HCT116 (cell line): ENCODE data around the gene ARID5B. TPM values are rescaled to one million over a fixed set of nuclear protein-coding genes. Genes with fewer than 3 reads are reported as not detected.

Experiments used
- ATAC-seq: fragments of 200-7000 bp; cut with Tn5 transposase; 2 replicates; pipeline ENCODE4 v1.9.1; 2020; ENCODE audit warnings: mild to moderate bottlenecking, moderate library complexity
- BruUV-seq: library from RNA; stranded (reverse); fragments of 400-500 nt; replicated peaks from 2 replicates; lab custom pipeline; 2021; lab: Mats Ljungman, UMichigan
- CTCF ChIA-PET: fragments of 300-600 bp; sonication (Branson Sonifier 250); formaldehyde crosslinking; loops from one replicate; lab custom pipeline; 2021; ENCODE audit warnings: antibody characterized with exemption; lab: Charles Lee
- POLR2A ChIA-PET: fragments of 300-600, 350-600 bp; sonication (Branson Sonifier 250); formaldehyde crosslinking; loops from one replicate; lab custom pipeline; 2021; ENCODE audit warnings: antibody characterized with exemption; lab: Charles Lee
- RAD21 ChIA-PET, 2 experiments: fragments of 300-600 bp; sonication (Branson Sonifier 250); formaldehyde crosslinking; loops; one replicate each; lab custom pipeline; 2023; ENCODE audit warnings: low total read pairs in 2 of 2; ENCODE audit not compliant: uncharacterized antibody in 2 of 2, unreplicated experiment in 2 of 2, low non-redundant PET in 1 of 2; lab: Charles Lee
- DNase-seq: peaks from one replicate; pipeline ENCODE4 v3.0.0-alpha.2; 2010; ENCODE audit warnings: low read depth, low spot score
- H2AFZ ChIP-seq: fragments of 200-600 bp; shearing (Covaris generic), sonication (generic); 2 replicates; pipeline ENCODE4 v1.6.1; 2017; ENCODE audit warnings: low read depth, mixed run types, mixed read lengths, antibody characterized with exemption, low read length; ENCODE audit not compliant: poor library complexity, severe bottlenecking
- H3K27ac ChIP-seq: 2 replicates; pipeline ENCODE4 v1.5.1; 2012; ENCODE audit warnings: low read depth, low read length
- H3K27me3 ChIP-seq: fragments of 200-600 bp; sonication (generic); 2 replicates; pipeline ENCODE4 v1.6.1; 2016; ENCODE audit warnings: mixed run types, low read length, mixed read lengths; ENCODE audit not compliant: insufficient read depth
- H3K36me3 ChIP-seq, 2 experiments: fragments of 200-500 bp in 1 of 2; fragments of 200-600 bp in 1 of 2; sonication (Bioruptor generic) in 1 of 2; sonication (generic) in 1 of 2; 2 replicates each; pipeline versions ENCODE4 v1.5.1 to v1.6.1; 2014 to 2016; ENCODE audit warnings: low read length in 2 of 2, inconsistent platforms in 1 of 2, mixed read lengths in 1 of 2, mixed run types in 1 of 2; ENCODE audit not compliant: insufficient read depth in 2 of 2, control insufficient read depth in 1 of 2
- H3K4me1 ChIP-seq, 2 experiments: fragments of 200-600 bp in 1 of 2; sonication (generic) in 1 of 2; 2 replicates each; pipeline versions ENCODE4 v1.5.1 to v1.6.1; 2012 to 2017; ENCODE audit warnings: low read length in 2 of 2, inconsistent platforms in 1 of 2, mild to moderate bottlenecking in 1 of 2, mixed read lengths in 1 of 2, mixed run types in 1 of 2, moderate library complexity in 1 of 2; ENCODE audit not compliant: insufficient read depth in 2 of 2, control insufficient read depth in 1 of 2
- H3K4me2 ChIP-seq: fragments of 200-600 bp; sonication (generic); 2 replicates; pipeline ENCODE4 v1.6.1; 2017; ENCODE audit warnings: mixed run types, low read length, mixed read lengths
- H3K4me3 ChIP-seq, 2 experiments: fragments of 200-600 bp in 1 of 2; sonication (generic) in 1 of 2; replicated peaks in 1 of 2; 2 replicates each; pipeline ENCODE4 v1.5.1; 2011 to 2016; ENCODE audit warnings: low read length in 2 of 2, control low read depth in 1 of 2, low read depth in 1 of 2, mild to moderate bottlenecking in 1 of 2, mixed read lengths in 1 of 2, mixed run types in 1 of 2
- H3K79me2 ChIP-seq: fragments of 200-600 bp; sonication (generic); 2 replicates; pipeline ENCODE4 v1.6.1; 2017; ENCODE audit warnings: mild to moderate bottlenecking, mixed run types, low read length, moderate library complexity, mixed read lengths; ENCODE audit not compliant: insufficient read depth
- H3K9ac ChIP-seq: fragments of 200-600 bp; sonication (generic); 2 replicates; pipeline ENCODE4 v1.6.1; 2016; ENCODE audit warnings: low read length, mixed read lengths
- H3K9me2 ChIP-seq: fragments of 200-600 bp; sonication (generic), shearing (Covaris generic); 2 replicates; pipeline ENCODE4 v1.6.1; 2017; ENCODE audit warnings: mixed run types, mild to moderate bottlenecking, moderate library complexity; ENCODE audit not compliant: insufficient read depth
- H3K9me3 ChIP-seq, 2 experiments: fragments of 200-500 bp in 1 of 2; fragments of 200-600 bp in 1 of 2; sonication (Bioruptor generic) in 1 of 2; sonication (generic) in 1 of 2; 2 replicates each; pipeline ENCODE4 v1.6.1; 2014 to 2017; ENCODE audit warnings: low read length in 2 of 2, mixed read lengths in 2 of 2, inconsistent platforms in 1 of 2, low read depth in 1 of 2, mild to moderate bottlenecking in 1 of 2, mixed run types in 1 of 2, moderate library complexity in 1 of 2; ENCODE audit not compliant: control insufficient read depth in 1 of 2, insufficient read depth in 1 of 2
- H4K20me1 ChIP-seq: fragments of 200-600 bp; sonication (generic), shearing (Covaris generic); 2 replicates; pipeline ENCODE4 v1.6.1; 2017; ENCODE audit warnings: mixed run types, mild to moderate bottlenecking, moderate library complexity; ENCODE audit not compliant: insufficient read depth
- EGR1 ChIP-seq: IDR thresholded peaks from 2 replicates; pipeline ENCODE4 v1.6.1; 2012; ENCODE audit warnings: low read depth
- EZH2 ChIP-seq: fragments of 200-600 bp; sonication (generic); IDR thresholded peaks from 2 replicates; pipeline ENCODE4 v1.6.1; 2017; ENCODE audit warnings: antibody characterized with exemption, mixed run types
- EZH2phosphoT487 ChIP-seq: fragments of 200-600 bp; IDR thresholded peaks from 2 replicates; pipeline ENCODE4 v1.6.1; 2018; ENCODE audit warnings: antibody characterized with exemption, borderline replicate concordance
- JUND ChIP-seq: IDR thresholded peaks from 2 replicates; pipeline ENCODE4 v1.6.1; 2012
- POLR2A ChIP-seq: IDR thresholded peaks from 2 replicates; pipeline ENCODE4 v1.7.0; 2011; ENCODE audit warnings: borderline replicate concordance; ENCODE audit not compliant: insufficient read depth, insufficient read length; ENCODE audit errors: extremely low read depth
- RAD21 ChIP-seq: IDR thresholded peaks from 2 replicates; pipeline ENCODE4 v1.6.1; 2012; ENCODE audit warnings: low read depth, mild to moderate bottlenecking
- SIN3A ChIP-seq: IDR thresholded peaks from 2 replicates; pipeline ENCODE4 v1.6.1; 2012; ENCODE audit warnings: low read depth
- YY1 ChIP-seq: IDR thresholded peaks from 2 replicates; pipeline ENCODE4 v1.6.1; 2011; ENCODE audit warnings: low read length, low read depth, moderate library complexity, mild to moderate bottlenecking; ENCODE audit not compliant: insufficient replicate concordance; ENCODE audit errors: extremely low read depth
- ZFX ChIP-seq: fragments of 450-650 bp; IDR thresholded peaks from 2 replicates; pipeline ENCODE4 v1.6.1; 2017
- ZNF274 ChIP-seq: fragments of 200-500 bp; sonication (Bioruptor generic); IDR thresholded peaks from 2 replicates; pipeline ENCODE4 v1.6.1; 2014; ENCODE audit warnings: mild to moderate bottlenecking, low read depth, low read length, inconsistent platforms
- intact Hi-C: fragments of 100-400 bp; cut with micrococcal nuclease; formaldehyde crosslinking; loops from 2 replicates; pipeline ENCODE4 v1.10.0; 2022
- total RNA-seq: library from RNA; stranded (reverse); gene quantifications from one replicate; pipeline ENCODE4 v1.2.1, GENCODE V29; 2021; ENCODE audit not compliant: unreplicated experiment
- TF ChIP-seq, protein P1 (sequence below): IDR thresholded peaks from 2 replicates; pipeline ENCODE4 v1.6.1; 2012; ENCODE audit warnings: low read depth
- TF ChIP-seq, protein P2 (sequence below), 3 experiments: fragments of 200-600 bp in 1 of 3; sonication (generic) in 1 of 3; IDR thresholded peaks in 2 of 3; conservative IDR thresholded peaks in 1 of 3; 2 replicates each; pipeline ENCODE4 v1.5.1; 2012 to 2017; ENCODE audit warnings: low read depth in 2 of 3, low read length in 2 of 3, antibody characterized with exemption in 1 of 3, borderline replicate concordance in 1 of 3, control low read depth in 1 of 3, mild to moderate bottlenecking in 1 of 3, mixed read lengths in 1 of 3, mixed run types in 1 of 3, moderate library complexity in 1 of 3; ENCODE audit not compliant: insufficient read depth in 1 of 3
- TF ChIP-seq, protein P3 (sequence below): IDR thresholded peaks from 2 replicates; pipeline ENCODE4 v1.6.1; 2011; ENCODE audit warnings: mild to moderate bottlenecking, low read length, moderate library complexity; ENCODE audit not compliant: insufficient replicate concordance; ENCODE audit errors: extremely low read depth

The ARID5B gene
- total RNA-seq, 1 experiment from 2014 or later: 4.7 TPM

DNA sequence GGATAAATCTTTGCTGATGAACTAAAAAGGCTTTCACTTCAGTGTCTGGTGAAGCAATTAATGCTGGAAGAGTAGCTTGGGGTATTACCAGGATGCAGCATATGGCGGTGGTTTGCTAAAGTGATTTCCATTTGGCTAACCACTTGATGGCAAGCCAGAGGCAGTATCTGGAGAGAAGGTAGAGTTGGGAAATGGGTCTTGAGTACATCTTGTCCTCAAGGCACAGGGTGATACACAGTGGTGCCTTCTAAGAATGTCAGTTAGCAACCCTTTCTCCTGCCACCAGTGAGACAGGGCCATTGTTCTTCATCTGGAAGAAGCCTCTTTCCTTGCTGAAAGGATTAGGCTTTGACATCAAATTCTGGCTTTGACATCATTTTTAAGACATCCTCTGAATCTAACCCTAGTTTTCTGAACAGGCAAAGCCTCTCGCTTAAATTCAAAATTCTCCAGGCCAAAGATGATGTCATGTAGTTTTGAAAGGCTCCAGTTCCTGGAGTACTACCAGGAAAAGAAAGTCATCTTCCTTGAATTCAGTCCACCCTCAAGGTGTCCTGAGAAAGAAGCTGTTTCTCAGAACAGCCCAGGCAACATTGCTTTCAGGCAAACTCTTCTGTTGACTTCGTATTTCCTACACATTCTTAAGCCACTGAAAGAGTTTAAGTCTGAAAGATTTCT lies 162.4 kb downstream of the ARID5B start:
- ChIA-PET POLR2A (no interaction called here), CTCF (no interaction called here), RAD21 (interaction anchor here in 1 of 2 experiments (0.7 kb wide), 1 partner anchor 1335 kb away, joined by 3 read pairs; no protein-coding TSS in a partner anchor)
- H4K20me1 ChIP-seq: no peaks in the 10 kb centered on the region
- no peak overlapping the region for H3K4me3 ChIP-seq
- H3K27me3 ChIP-seq: no peaks in the 10 kb centered on the region
- no peak for DNase-seq
- no peak overlapping the region for H2AFZ ChIP-seq
- intact Hi-C loops: no loop called here
- H3K9ac ChIP-seq: no peak overlapping the region
- H3K27ac ChIP-seq: no peak overlapping the region
- no peaks in the 10 kb centered on the region for H3K9me2 ChIP-seq
- H3K4me2 ChIP-seq: no peak overlapping the region
- BruUV-seq: no TSS peak
- H3K79me2 ChIP-seq: no peaks in the 10 kb centered on the region
- TF ChIP-seq SIN3A (no peak), EGR1 (no peak), JUND (no peak), YY1 (no peak), EZH2 (no peak), RAD21 (no peak), ZNF274 (no peak), ZFX (no peak), POLR2A (no peak), EZH2phosphoT487 (no peak)
- TF ChIP-seq, protein P1, sequence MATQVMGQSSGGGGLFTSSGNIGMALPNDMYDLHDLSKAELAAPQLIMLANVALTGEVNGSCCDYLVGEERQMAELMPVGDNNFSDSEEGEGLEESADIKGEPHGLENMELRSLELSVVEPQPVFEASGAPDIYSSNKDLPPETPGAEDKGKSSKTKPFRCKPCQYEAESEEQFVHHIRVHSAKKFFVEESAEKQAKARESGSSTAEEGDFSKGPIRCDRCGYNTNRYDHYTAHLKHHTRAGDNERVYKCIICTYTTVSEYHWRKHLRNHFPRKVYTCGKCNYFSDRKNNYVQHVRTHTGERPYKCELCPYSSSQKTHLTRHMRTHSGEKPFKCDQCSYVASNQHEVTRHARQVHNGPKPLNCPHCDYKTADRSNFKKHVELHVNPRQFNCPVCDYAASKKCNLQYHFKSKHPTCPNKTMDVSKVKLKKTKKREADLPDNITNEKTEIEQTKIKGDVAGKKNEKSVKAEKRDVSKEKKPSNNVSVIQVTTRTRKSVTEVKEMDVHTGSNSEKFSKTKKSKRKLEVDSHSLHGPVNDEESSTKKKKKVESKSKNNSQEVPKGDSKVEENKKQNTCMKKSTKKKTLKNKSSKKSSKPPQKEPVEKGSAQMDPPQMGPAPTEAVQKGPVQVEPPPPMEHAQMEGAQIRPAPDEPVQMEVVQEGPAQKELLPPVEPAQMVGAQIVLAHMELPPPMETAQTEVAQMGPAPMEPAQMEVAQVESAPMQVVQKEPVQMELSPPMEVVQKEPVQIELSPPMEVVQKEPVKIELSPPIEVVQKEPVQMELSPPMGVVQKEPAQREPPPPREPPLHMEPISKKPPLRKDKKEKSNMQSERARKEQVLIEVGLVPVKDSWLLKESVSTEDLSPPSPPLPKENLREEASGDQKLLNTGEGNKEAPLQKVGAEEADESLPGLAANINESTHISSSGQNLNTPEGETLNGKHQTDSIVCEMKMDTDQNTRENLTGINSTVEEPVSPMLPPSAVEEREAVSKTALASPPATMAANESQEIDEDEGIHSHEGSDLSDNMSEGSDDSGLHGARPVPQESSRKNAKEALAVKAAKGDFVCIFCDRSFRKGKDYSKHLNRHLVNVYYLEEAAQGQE: no peak
- TF ChIP-seq, protein P2, sequence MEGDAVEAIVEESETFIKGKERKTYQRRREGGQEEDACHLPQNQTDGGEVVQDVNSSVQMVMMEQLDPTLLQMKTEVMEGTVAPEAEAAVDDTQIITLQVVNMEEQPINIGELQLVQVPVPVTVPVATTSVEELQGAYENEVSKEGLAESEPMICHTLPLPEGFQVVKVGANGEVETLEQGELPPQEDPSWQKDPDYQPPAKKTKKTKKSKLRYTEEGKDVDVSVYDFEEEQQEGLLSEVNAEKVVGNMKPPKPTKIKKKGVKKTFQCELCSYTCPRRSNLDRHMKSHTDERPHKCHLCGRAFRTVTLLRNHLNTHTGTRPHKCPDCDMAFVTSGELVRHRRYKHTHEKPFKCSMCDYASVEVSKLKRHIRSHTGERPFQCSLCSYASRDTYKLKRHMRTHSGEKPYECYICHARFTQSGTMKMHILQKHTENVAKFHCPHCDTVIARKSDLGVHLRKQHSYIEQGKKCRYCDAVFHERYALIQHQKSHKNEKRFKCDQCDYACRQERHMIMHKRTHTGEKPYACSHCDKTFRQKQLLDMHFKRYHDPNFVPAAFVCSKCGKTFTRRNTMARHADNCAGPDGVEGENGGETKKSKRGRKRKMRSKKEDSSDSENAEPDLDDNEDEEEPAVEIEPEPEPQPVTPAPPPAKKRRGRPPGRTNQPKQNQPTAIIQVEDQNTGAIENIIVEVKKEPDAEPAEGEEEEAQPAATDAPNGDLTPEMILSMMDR (IDR thresholded peaks at IDR 0.05 in 2 of 3, conservative IDR thresholded peaks at IDR 0.05 in 1 of 3; ENCODE audit: borderline replicate concordance in 1 of 3, insufficient read depth in 1 of 3, low read depth in 2 of 3, low read length in 2 of 3): no peak
- TF ChIP-seq, protein P3, sequence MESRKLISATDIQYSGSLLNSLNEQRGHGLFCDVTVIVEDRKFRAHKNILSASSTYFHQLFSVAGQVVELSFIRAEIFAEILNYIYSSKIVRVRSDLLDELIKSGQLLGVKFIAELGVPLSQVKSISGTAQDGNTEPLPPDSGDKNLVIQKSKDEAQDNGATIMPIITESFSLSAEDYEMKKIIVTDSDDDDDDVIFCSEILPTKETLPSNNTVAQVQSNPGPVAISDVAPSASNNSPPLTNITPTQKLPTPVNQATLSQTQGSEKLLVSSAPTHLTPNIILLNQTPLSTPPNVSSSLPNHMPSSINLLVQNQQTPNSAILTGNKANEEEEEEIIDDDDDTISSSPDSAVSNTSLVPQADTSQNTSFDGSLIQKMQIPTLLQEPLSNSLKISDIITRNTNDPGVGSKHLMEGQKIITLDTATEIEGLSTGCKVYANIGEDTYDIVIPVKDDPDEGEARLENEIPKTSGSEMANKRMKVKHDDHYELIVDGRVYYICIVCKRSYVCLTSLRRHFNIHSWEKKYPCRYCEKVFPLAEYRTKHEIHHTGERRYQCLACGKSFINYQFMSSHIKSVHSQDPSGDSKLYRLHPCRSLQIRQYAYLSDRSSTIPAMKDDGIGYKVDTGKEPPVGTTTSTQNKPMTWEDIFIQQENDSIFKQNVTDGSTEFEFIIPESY: no peak
- TF ChIP-seq, all 23 proteins: peak for 0
- ATAC-seq: no peak
- Histone ChIP-seq H3K9me3 (no peaks in the 10 kb centered on the region), H3K4me1 (no peaks in the 10 kb centered on the region), H3K36me3 (no peaks in the 10 kb centered on the region)
